Neuronal stem cell (in vitro differentiated cells): ENCODE results near the gene CFAP210.
"Not testable (repeated sequence)": the region's sequence is repeated elsewhere in the genome, so short reads cannot be mapped to it uniquely, and the experiment has no call there.

Source experiments
- DNase-seq: peaks from one replicate; pipeline ENCODE4 v3.0.0-alpha.2; 2013; ENCODE audit warnings: low spot score
- H2AFZ ChIP-seq: one replicate; pipeline ENCODE4 v1.6.1; 2013; ENCODE audit warnings: mild to moderate bottlenecking, low read length, inconsistent platforms
- H2AK5ac ChIP-seq: 2 replicates; pipeline ENCODE4 v1.6.1; 2013; ENCODE audit warnings: low read depth, mild to moderate bottlenecking, inconsistent platforms, low read length, moderate library complexity, mixed read lengths
- H2BK120ac ChIP-seq: 2 replicates; pipeline ENCODE4 v1.6.1; 2013; ENCODE audit warnings: low read depth, mild to moderate bottlenecking, inconsistent platforms, low read length, moderate library complexity, mixed read lengths
- H2BK12ac ChIP-seq: one replicate; pipeline ENCODE4 v1.6.1; 2013; ENCODE audit warnings: low read length, inconsistent platforms
- H2BK15ac ChIP-seq: 2 replicates; pipeline ENCODE4 v1.6.1; 2013; ENCODE audit warnings: mild to moderate bottlenecking, low read length, inconsistent platforms, mixed read lengths
- H2BK5ac ChIP-seq: one replicate; pipeline ENCODE4 v1.6.1; 2013; ENCODE audit warnings: inconsistent platforms, mild to moderate bottlenecking, low read length, moderate library complexity
- H3K14ac ChIP-seq: one replicate; pipeline ENCODE4 v1.6.1; 2013; ENCODE audit warnings: low read length, inconsistent platforms
- H3K18ac ChIP-seq: 2 replicates; pipeline ENCODE4 v1.6.1; 2013; ENCODE audit warnings: low read length, inconsistent platforms
- H3K23ac ChIP-seq: 2 replicates; pipeline ENCODE4 v1.6.1; 2013; ENCODE audit warnings: low read depth, mild to moderate bottlenecking, mixed read lengths, low read length, inconsistent platforms; ENCODE audit not compliant: poor library complexity
- H3K27ac ChIP-seq: replicated peaks from 3 replicates; pipeline ENCODE4 v1.5.1; 2013; ENCODE audit warnings: low read length, inconsistent platforms
- H3K27me3 ChIP-seq, 3 experiments: 2 replicates each; pipeline ENCODE4 v1.6.1; 2013; ENCODE audit warnings: low read length in 3 of 3, mild to moderate bottlenecking in 2 of 3, inconsistent platforms in 1 of 3, low read depth in 1 of 3, mixed read lengths in 1 of 3, moderate library complexity in 1 of 3; ENCODE audit not compliant: control insufficient read depth in 3 of 3, insufficient read depth in 3 of 3
- H3K36me3 ChIP-seq, 2 donors: replicated peaks in 1 of 2; 2 replicates each; pipeline ENCODE4 v1.6.1; 2013; ENCODE audit warnings: low read length in 2 of 2; ENCODE audit not compliant: control insufficient read depth in 2 of 2, insufficient read depth in 2 of 2
- H3K4ac ChIP-seq: 2 replicates; pipeline ENCODE4 v1.6.1; 2013; ENCODE audit warnings: inconsistent platforms, mild to moderate bottlenecking, low read length, moderate library complexity
- H3K4me1 ChIP-seq, 2 donors: 1 replicate in 1 of 2; 2 replicates in 1 of 2; pipeline ENCODE4 v1.6.1; 2013; ENCODE audit warnings: low read length in 2 of 2, low read depth in 1 of 2; ENCODE audit not compliant: control insufficient read depth in 2 of 2, insufficient read depth in 1 of 2
- H3K4me2 ChIP-seq: one replicate; pipeline ENCODE4 v1.6.1; 2013; ENCODE audit warnings: mild to moderate bottlenecking, low read length, inconsistent platforms; ENCODE audit not compliant: insufficient read depth, poor library complexity, severe bottlenecking
- H3K4me3 ChIP-seq, 2 donors: 2 replicates each; pipeline ENCODE4 v1.5.1; 2013; ENCODE audit warnings: low read length in 2 of 2, mild to moderate bottlenecking in 2 of 2, inconsistent platforms in 1 of 2, moderate library complexity in 1 of 2
- H3K79me1 ChIP-seq: one replicate; pipeline ENCODE4 v1.6.1; 2013; ENCODE audit warnings: low read depth, mild to moderate bottlenecking, inconsistent platforms, low read length, moderate library complexity
- H3K9ac ChIP-seq: one replicate; pipeline ENCODE4 v1.6.1; 2013; ENCODE audit warnings: mild to moderate bottlenecking, low read depth, low read length, inconsistent platforms; ENCODE audit not compliant: poor library complexity
- H3K9me3 ChIP-seq, 2 donors: replicated peaks in 1 of 2; 2 replicates each; pipeline versions ENCODE3 to v1.6.1; 2013; ENCODE audit warnings: low read length in 2 of 2, mild to moderate bottlenecking in 2 of 2, inconsistent platforms in 1 of 2, low read depth in 1 of 2, mixed read lengths in 1 of 2, moderate library complexity in 1 of 2; ENCODE audit not compliant: control insufficient read depth in 2 of 2, insufficient read depth in 1 of 2
- H4K8ac ChIP-seq: one replicate; pipeline ENCODE4 v1.6.1; 2013; ENCODE audit warnings: low read depth, mild to moderate bottlenecking, inconsistent platforms, low read length, moderate library complexity
- H4K91ac ChIP-seq: one replicate; pipeline ENCODE4 v1.6.1; 2013; ENCODE audit warnings: low read length, low read depth, mild to moderate bottlenecking, inconsistent platforms; ENCODE audit not compliant: poor library complexity
- whole genome bisulfite sequencing, 2 donors: extraction: QIAGEN DNeasy Blood & Tissue Kit; methylation state at CpG; one replicate each; pipeline ENCODE4 v1.1.7; 2013; ENCODE audit warnings: missing lambda C conversion rate in 2 of 2, mixed read lengths in 1 of 2; ENCODE audit not compliant: insufficient read length in 2 of 2, insufficient replicate concordance in 1 of 2; ENCODE audit errors: extremely low coverage in 2 of 2; 5-methylcytosine and 5-hydroxymethylcytosine counted together

Gene CFAP210

DNA sequence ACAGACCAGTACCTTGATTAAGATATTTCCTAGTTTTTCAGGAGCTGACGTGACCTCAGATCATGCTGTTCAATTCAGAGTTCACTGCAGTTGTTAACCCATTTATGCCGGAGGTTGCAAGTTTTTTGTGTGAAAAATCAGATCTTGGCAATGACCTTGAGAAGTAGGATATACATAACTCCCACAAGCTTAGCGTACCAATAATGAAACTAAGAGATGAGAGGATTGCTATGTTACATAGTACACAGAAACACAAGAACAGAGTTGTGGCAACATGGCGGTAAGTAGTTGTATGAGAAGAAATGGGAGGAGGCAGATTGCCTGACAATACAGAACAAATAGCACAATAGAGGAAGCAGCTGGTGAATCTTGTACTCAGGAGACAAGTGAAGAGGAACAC, 71.0 kb downstream of the CFAP210 start:
- H2AFZ ChIP-seq, result no peak overlapping the region
- H3K18ac ChIP-seq, result no peak overlapping the region
- H2AK5ac ChIP-seq, result no peak overlapping the region
- no peak overlapping the region for H3K4me3 ChIP-seq
- H4K8ac ChIP-seq, result no peak overlapping the region
- H3K4me1 ChIP-seq, result peaks cover 0 to 8% of the 10 kb centered on the region in 2 donors
- no peak overlapping the region for H2BK5ac ChIP-seq
- no peak overlapping the region for H2BK12ac ChIP-seq
- WGBS, 2 donors, result no CpG with 5 or more reads among the region's 4 CpGs
- H3K23ac ChIP-seq, result no peak overlapping the region
- peaks cover 5 to 94% of the 10 kb centered on the region in 2 donors for H3K36me3 ChIP-seq
- H3K9ac ChIP-seq, result no peak overlapping the region
- no peak overlapping the region for H2BK120ac ChIP-seq
- H3K27me3 ChIP-seq, result no peaks in the 10 kb centered on the region
- H2BK15ac ChIP-seq, result no peak overlapping the region
- no peak overlapping the region for H3K27ac ChIP-seq
- H3K4ac ChIP-seq, result no peak overlapping the region
- no peak overlapping the region for H3K14ac ChIP-seq
- peaks cover 1% of the 10 kb centered on the region for H3K79me1 ChIP-seq
- DNase-seq, result no peak
- H3K9me3 ChIP-seq, result peaks cover 0 to 3% of the 10 kb centered on the region in 2 donors
- no peak overlapping the region for H4K91ac ChIP-seq
- no peak overlapping the region for H3K4me2 ChIP-seq

DNA sequence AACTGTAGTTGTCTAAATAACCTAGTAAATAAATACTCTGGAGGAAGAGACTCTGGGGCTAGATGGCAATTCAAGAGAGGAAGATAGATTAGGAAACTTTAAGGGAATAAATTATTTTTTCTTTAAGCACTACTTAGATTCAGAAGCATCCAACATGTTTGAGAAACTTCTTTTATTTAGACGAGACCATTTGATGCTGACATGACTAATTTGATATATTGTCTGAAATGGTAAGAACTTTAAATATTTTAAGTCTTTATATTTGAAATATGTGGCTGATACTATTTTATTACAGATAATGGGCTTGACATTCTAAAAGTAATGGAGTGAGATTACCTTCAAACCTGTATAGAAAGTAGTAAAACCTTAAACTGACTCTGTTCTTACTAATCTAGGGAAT, 73.7 kb downstream of the CFAP210 start:
- DNase-seq, result no peak
- peaks cover 0 to 8% of the 10 kb centered on the region in 2 donors for H3K4me1 ChIP-seq
- no peak overlapping the region for H3K4ac ChIP-seq
- WGBS, 2 donors, result no CpG with 5 or more reads among the region's 1 CpG
- H3K9me3 ChIP-seq, result peaks cover 0 to 22% of the 10 kb centered on the region in 2 donors
- H2BK12ac ChIP-seq, result no peak overlapping the region
- no peak overlapping the region for H2BK120ac ChIP-seq
- H3K36me3 ChIP-seq, result peaks cover 7 to 87% of the 10 kb centered on the region in 2 donors
- H3K9ac ChIP-seq, result no peak overlapping the region
- no peak overlapping the region for H3K4me2 ChIP-seq
- H2AFZ ChIP-seq, result no peak overlapping the region
- H4K91ac ChIP-seq, result no peak overlapping the region
- no peak overlapping the region for H3K18ac ChIP-seq
- H3K14ac ChIP-seq, result no peak overlapping the region
- H3K27ac ChIP-seq, result no peak overlapping the region
- H2BK5ac ChIP-seq, result no peak overlapping the region
- H3K23ac ChIP-seq, result no peak overlapping the region
- H3K27me3 ChIP-seq, result no peaks in the 10 kb centered on the region
- no peak overlapping the region for H3K4me3 ChIP-seq
- no peak overlapping the region for H2BK15ac ChIP-seq
- no peaks in the 10 kb centered on the region for H3K79me1 ChIP-seq
- no peak overlapping the region for H4K8ac ChIP-seq
- H2AK5ac ChIP-seq, result no peak overlapping the region

DNA sequence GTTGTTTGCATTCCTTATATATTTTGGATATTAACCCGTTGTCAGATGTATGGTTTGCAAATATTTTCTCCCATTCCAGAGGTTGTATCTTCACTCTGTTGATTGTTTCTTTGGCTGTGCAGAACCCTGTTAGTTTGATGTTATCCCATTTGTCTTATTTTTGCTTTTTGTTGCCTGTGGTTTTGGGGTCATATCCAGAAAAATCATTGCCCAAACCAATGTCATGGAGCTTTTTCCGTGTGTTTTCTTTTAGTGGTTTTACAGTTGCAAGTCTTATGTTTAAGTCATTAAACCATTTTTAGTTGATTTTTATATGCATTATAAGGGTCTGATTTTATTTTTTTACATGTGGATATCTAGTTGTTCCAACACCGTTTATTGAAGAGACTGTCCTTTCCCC, 74.3 kb downstream of the CFAP210 start:
- Histone ChIP-seq H3K4me2 (no peak overlapping the region), H2BK5ac (no peak overlapping the region), H2BK120ac (no peak overlapping the region), H4K91ac (no peak overlapping the region), H3K4me3 (no peak overlapping the region), H3K18ac (no peak overlapping the region), H3K4ac (no peak overlapping the region), H2BK12ac (no peak overlapping the region), H3K14ac (no peak overlapping the region), H3K36me3 (peaks cover 10 to 87% of the 10 kb centered on the region in 2 donors), H3K27me3 (no peaks in the 10 kb centered on the region), H3K9me3 (peaks cover 0 to 26% of the 10 kb centered on the region in 2 donors), H4K8ac (no peak overlapping the region), H3K9ac (no peak overlapping the region), H3K4me1 (peaks cover 0 to 8% of the 10 kb centered on the region in 2 donors), H3K27ac (no peak overlapping the region), H3K23ac (no peak overlapping the region), H3K79me1 (no peaks in the 10 kb centered on the region), H2AFZ (no peak overlapping the region), H2BK15ac (no peak overlapping the region), H2AK5ac (no peak overlapping the region)
- WGBS, 2 donors, result no CpG with 5 or more reads among the region's 3 CpGs
- no peak for DNase-seq

DNA sequence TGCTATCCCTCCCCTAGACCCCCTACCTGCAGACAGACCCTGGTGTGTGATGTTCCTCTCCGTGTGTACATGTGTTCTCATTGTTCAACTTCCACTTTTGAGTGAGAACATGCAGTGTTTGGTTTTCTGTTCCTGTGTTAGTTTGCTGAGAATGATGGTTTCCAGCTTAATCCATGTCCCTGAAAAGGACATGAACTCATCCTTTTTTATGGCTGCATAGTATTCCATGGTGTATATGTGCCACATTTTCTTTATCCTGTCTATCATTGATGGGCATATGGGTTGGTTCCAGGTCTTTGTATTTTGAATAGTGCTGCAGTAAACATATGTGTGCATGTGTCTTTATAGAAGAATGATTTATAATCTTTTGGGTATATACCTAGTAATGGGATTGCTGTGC, 78.2 kb downstream of the CFAP210 start:
- H3K14ac ChIP-seq, H2BK15ac ChIP-seq, H3K4me2 ChIP-seq, H3K4me3 ChIP-seq, H4K91ac ChIP-seq, H2BK5ac ChIP-seq, H4K8ac ChIP-seq, H2AK5ac ChIP-seq, H2BK12ac ChIP-seq, H3K9ac ChIP-seq, H3K4ac ChIP-seq, H3K18ac ChIP-seq, H2BK120ac ChIP-seq, H3K4me1 ChIP-seq, H2AFZ ChIP-seq, DNase-seq, H3K27me3 ChIP-seq, H3K23ac ChIP-seq, H3K27ac ChIP-seq, H3K79me1 ChIP-seq: not testable (repeated sequence)
- WGBS, 2 donors, result no CpG with 5 or more reads among the region's 1 CpG
- peaks cover 12 to 88% of the 10 kb centered on the region in 2 donors for H3K36me3 ChIP-seq
- peaks cover 0 to 36% of the 10 kb centered on the region in 2 donors for H3K9me3 ChIP-seq
